ENCODE results near the gene PEX11A. TPM values are rescaled to one million over a fixed set of nuclear protein-coding genes. Genes with fewer than 3 reads are reported as not detected.

Gene PEX11A
- total and polyA plus RNA-seq, 8 donors, result 4.4 to 10.1 (median 5.2) TPM

DNA sequence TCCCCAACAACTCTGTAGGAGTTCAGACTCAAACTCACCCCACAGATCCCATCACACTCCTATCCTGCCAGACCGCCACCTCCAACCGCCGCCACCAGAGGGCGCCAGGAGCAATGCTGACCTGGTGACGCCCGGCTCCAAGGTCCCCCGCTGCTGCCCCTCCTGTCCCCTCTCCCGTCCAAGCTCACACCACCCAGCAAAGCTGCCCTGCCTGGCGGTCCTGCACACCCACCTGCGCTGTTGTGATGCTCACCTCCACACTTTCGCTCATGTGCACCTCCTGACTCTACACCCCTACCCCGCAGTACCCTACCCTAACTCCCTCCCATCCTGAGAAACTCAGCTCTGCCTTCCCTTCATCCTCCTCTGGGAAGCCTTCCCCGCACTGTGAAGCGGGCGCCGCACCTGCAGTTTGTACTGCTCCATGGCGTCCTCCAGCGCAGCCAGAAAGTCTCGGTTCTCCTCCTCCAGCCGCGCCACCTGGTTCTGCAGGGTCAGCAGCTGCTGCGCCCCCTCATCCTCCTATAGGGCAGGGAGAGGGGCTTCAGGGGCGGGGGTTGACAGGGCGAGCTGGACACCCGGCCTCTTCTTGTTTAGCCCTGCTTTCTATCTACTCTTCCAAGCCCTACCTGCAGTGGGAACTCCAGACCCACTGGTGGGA lies 43.2 kb downstream of the PEX11A start:
- 33 to 35% methylated on average over 25 of the region's 25 CpGs for WGBS, 2 donors
- no peak for FAIRE-seq
- no peak overlapping the region for H3K4me3 ChIP-seq

DNA sequence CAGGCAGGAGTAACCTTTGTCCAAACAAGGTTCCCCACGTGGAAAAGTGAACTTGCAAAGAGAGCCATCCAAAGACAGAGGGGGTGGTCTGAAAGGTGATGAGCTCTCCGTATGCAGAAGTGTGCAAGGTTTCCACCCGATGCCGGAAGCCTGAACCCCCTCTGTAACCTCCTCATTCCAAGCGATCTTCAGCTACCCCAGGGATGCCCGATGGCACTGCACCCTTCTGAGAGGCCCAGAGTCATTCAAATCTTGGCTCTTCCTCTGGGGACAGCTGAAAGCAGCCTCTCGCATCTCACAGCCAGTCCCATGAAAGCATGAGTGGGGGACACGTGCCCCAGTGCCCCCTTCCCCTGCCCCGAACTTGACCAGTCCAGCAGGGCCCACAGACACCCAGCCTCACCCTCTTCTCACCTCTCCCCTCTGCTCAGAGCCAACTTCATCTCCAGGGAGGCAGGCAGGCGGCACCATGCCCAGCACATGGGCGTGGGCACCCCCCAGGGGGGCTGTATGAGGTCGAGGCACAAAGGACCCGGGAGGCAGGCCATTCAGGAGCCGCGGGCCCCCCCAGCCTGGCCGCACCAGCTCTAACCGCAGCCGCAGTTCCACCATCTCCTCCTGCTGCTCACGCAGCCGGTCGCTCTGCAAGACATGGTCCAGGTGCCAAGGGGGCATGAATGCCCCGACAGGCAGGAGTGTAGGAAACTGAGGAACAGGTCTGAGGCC lies 44.0 kb downstream of the PEX11A start:
- H3K27ac ChIP-seq, result no peak overlapping the region
- H3K4me1 ChIP-seq, result no peaks in the 10 kb centered on the region
- no peaks in the 10 kb centered on the region for H3K27me3 ChIP-seq
- H3K4me3 ChIP-seq, result no peak overlapping the region
- TF ChIP-seq, protein P1, sequence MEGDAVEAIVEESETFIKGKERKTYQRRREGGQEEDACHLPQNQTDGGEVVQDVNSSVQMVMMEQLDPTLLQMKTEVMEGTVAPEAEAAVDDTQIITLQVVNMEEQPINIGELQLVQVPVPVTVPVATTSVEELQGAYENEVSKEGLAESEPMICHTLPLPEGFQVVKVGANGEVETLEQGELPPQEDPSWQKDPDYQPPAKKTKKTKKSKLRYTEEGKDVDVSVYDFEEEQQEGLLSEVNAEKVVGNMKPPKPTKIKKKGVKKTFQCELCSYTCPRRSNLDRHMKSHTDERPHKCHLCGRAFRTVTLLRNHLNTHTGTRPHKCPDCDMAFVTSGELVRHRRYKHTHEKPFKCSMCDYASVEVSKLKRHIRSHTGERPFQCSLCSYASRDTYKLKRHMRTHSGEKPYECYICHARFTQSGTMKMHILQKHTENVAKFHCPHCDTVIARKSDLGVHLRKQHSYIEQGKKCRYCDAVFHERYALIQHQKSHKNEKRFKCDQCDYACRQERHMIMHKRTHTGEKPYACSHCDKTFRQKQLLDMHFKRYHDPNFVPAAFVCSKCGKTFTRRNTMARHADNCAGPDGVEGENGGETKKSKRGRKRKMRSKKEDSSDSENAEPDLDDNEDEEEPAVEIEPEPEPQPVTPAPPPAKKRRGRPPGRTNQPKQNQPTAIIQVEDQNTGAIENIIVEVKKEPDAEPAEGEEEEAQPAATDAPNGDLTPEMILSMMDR (IDR thresholded peaks at IDR 0.05), result no peak
- no peaks in the 10 kb centered on the region for H3K9me3 ChIP-seq
- FAIRE-seq (no peak), ATAC-seq (peak in 3 of 4 donors; percentile 7 to 19 (median 8)), DNase-seq (peak in 2 of 6 donors; percentile 49 to 55)
- intact Hi-C loops (cut with DNase I), result no loop called here
- 59 to 68% methylated on average over 22 of the region's 22 CpGs for WGBS, 2 donors
- H3K36me3 ChIP-seq, result no peaks in the 10 kb centered on the region

More for the DNA sequence above, 43.2 kb downstream of the PEX11A start:
- intact Hi-C loops (cut with DNase I), result no loop called here
- H3K27ac ChIP-seq, result no peak overlapping the region
- ATAC-seq (peak; percentile 92 to 97 (median 94)), DNase-seq (peak; percentile 67 to 97 (median 86))
- H3K9me3 ChIP-seq, result no peaks in the 10 kb centered on the region
- H3K36me3 ChIP-seq, result no peaks in the 10 kb centered on the region
- TF ChIP-seq, protein P1 (IDR thresholded peaks at IDR 0.05), result peak; percentile 76 to 93 (median 86)
- H3K4me1 ChIP-seq, result no peaks in the 10 kb centered on the region
- no peaks in the 10 kb centered on the region for H3K27me3 ChIP-seq

DNA sequence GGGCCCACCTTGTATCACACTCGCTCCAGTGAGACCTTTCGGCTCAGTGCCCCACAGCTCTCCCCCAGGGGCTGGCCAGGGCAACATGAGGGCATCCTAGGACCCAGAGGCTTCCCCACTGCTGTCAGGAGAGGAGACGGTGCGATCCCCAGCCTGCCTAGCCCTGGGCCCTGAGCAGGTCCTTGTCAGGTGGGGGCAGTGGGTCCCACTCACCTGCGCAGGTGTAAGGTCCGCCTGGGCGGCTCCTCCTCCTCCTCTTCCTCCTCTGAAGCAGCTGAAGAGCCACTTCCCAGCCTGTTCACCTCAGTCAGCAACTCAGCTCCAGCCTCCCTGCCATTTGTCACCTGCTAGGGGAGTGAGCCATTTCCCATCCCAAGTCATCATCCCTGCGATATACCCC lies 44.9 kb downstream of the PEX11A start:
- 95 to 98% methylated on average over 8 of the region's 8 CpGs for WGBS, 2 donors
- Histone ChIP-seq H3K4me3 (no peak overlapping the region), H3K36me3 (no peaks in the 10 kb centered on the region), H3K9me3 (no peaks in the 10 kb centered on the region), H3K27ac (no peak overlapping the region), H3K27me3 (no peaks in the 10 kb centered on the region), H3K4me1 (no peaks in the 10 kb centered on the region)
- DNase-seq (peak in 2 of 6 donors; percentile 5 to 69), ATAC-seq (no peak), FAIRE-seq (no peak)
- intact Hi-C loops (cut with DNase I), result no loop called here
- TF ChIP-seq, protein P1 (IDR thresholded peaks at IDR 0.05), result no peak

DNA sequence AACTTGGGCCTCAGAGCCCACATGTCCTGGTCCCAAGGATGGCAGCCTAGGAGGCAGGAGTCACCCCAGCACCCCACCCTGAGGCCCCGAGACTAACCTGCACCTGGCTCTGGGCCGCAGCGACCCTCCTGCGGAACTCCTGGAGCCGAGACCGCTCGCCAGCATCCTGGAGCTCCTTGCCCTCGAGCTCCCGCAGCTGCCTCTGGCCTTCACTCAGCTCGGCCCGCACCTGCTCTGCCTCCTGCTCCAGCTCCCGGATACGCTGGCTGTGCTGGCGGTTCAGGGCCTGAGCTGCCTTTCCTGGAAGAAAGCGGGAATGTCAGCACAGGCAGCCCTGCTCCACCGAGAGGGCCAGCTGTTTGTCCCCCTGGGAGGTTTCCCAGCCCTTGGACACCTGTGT lies 48.4 kb downstream of the PEX11A start:
- 91 to 92% methylated on average over 16 of the region's 16 CpGs for WGBS, 2 donors
- ATAC-seq (no peak), FAIRE-seq (no peak), DNase-seq (peak in 1 of 6 donors; percentile 44)
- TF ChIP-seq, protein P1 (IDR thresholded peaks at IDR 0.05), result no peak
- Histone ChIP-seq H3K4me3 (no peak overlapping the region), H3K4me1 (no peaks in the 10 kb centered on the region), H3K9me3 (no peaks in the 10 kb centered on the region), H3K36me3 (no peaks in the 10 kb centered on the region), H3K27me3 (no peaks in the 10 kb centered on the region), H3K27ac (no peak overlapping the region)
- intact Hi-C loops (cut with DNase I), result no loop called here

DNA sequence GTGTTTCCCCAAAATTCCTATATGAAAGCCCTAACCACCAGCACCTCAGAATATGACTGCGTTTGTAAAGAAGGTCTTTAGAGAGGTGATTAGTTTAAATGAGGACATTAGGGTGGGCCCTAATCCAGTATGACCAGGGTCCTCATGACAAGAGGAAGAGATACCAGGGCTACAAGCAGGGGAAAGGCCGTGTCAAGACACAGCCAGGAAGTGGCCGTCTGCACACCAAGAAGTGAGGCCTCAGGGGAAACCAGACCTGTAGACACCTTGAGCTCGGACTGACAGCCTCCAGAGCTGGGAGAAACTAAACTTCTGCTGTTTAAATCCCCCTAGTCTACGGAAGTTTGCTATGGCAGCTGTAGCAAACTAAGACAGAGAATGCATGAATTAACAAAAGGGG lies 49.5 kb downstream of the PEX11A start:
- Histone ChIP-seq H3K4me1 (no peaks in the 10 kb centered on the region), H3K27me3 (no peaks in the 10 kb centered on the region), H3K4me3 (no peak overlapping the region), H3K9me3 (no peaks in the 10 kb centered on the region), H3K36me3 (no peaks in the 10 kb centered on the region), H3K27ac (no peak overlapping the region)
- ATAC-seq, result no peak
- WGBS, 2 donors, result 87 to 88% methylated on average over 5 of the region's 5 CpGs
- TF ChIP-seq, protein P1 (IDR thresholded peaks at IDR 0.05), result no peak
- intact Hi-C loops (cut with DNase I), result no loop called here
- no peak for FAIRE-seq
- DNase-seq, result no peak
